ENCODE results near the gene TSPO.

TSPO gene

DNA sequence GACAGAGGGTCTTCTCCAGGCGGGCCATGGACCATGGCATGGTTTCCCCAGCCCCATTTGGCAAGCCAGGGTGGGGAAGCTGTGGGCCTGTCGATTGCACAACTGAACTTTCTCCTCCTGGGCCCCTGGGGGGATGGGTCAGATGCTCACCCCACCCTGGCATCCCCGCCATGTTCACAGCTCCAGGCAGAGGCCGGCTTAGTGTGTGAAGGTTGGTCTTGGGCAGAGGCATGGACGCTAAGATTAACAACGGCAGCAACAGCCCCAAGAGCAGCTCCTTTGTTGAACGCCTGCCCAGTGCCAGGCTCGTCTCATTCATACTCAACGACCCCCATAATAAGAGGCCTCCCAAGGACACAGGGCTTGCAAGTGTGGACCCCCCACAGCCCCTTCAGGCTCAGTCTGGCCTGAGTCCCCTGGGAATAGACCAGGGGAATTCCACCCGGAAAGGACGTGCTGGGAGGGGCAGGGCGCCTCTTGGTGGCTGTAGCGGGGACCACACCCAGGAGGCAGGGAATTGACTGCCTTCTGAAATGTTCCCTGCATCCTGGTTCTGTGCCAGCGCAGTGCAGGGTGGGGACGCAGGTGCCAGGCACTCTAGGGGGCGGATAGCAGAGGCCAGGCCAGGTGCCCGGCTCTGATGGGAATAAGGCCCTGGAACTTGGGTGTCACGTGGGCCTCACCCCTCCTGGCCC lies 8.3 kb downstream of the TSPO start:
- DNase-seq (ENCODE audit: low read depth in 2 of 2), result no peak

DNA sequence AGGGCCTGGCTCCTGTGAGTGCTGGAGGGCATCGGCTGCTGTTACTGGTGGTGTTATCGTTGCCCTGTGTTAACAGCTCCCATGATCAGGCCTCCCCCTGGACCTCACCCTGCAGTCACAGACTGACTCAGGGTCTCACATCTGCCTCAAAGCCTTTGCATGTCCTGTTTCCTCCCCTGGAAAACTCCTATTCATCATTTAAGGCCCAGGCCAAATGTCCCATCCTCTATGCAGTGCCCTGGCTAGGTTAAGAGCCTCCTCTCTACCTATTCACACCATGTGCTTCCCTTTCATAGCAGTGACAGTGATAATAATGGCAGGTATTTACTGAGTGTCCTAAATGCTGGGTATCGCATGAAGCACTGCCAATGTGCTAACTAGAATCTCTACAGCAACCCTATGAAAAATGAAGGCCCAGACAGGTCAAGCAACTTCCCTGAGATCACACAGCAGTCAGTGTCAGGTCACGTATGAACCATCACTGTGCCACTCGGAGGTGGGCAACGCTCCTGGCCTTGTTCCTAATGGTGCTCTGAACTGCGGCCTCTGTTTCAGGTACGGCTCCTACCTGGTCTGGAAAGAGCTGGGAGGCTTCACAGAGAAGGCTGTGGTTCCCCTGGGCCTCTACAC lies 9.3 kb downstream of the TSPO start:
- no peak for DNase-seq (ENCODE audit: low read depth in 2 of 2)

DNA sequence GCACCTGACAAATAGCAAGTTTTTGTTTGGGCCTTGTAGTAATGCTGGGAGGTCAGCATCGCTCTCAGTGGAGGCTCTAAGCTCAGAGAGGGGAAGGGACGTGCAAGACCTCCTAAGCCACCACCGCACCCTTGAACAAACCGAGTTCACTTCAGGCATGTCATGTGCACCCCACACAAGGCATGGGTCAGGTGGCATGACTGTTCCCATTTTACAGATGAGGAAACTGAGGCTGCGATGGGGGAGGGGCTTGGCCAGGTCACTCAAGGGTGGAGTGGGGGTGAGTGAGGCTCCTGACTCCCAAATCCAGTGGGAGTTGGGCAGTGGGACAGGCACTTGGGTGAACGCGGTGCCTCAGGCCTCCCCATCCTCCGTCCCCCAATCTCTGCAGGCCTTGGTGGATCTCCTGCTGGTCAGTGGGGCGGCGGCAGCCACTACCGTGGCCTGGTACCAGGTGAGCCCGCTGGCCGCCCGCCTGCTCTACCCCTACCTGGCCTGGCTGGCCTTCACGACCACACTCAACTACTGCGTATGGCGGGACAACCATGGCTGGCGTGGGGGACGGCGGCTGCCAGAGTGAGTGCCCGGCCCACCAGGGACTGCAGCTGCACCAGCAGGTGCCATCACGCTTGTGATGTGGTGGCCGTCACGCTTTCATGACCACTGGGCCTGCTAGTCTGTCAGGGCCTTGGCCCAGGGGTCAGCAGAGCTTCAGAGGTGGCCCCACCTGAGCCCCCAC lies 11.2 kb downstream of the TSPO start:
- no peak for DNase-seq (ENCODE audit: low read depth in 2 of 2)

DNA sequence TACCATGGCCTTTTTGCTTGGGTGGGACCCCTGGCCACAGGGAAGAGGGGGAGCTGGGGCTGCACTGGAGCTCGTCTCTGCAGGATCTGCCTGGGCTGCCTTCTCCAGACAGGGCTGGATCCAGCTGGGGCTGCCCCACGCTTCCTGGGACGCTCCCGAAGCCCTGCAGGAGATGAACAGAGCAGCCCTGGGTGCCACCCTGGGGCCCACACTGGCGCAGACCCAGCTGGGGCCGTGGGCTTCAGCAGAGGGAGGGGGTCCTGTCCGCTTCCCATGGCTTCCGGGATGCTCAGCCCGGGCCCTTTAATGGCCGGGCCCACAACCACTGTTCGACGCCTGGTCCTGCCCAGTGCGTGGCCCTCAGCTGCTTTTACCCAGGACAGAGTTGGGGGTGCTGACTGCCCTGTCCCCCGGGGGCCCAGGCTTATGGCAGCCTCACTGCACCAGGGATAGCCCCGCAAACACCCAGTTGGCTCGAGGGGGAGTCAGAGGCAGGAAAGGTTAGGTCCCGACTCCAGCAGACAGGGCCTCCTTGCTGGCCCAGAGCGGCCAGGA lies 12.0 kb downstream of the TSPO start:
- no peak for DNase-seq (ENCODE audit: low read depth in 2 of 2)

DNA sequence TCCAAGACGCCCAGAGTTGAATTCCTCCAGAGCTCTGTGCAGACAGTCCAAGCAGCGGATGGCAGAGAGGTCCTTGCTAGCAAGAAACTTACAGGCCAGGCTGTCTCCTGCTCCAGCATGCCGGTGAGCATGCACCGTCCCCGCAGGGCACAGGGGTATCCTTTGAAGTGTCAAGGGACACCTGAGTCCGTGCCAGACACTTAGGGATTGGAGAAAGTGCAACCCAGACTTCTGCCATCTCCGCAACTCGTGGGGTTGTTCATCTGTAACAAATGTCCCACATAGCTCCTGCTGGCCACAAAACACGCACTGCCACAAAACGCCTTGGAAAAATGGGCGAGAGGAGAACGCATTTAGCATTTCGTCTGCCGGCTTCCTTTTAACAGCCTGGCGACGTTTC lies 13.3 kb downstream of the TSPO start:
- no peak for DNase-seq (ENCODE audit: low read depth in 2 of 2)

DNA sequence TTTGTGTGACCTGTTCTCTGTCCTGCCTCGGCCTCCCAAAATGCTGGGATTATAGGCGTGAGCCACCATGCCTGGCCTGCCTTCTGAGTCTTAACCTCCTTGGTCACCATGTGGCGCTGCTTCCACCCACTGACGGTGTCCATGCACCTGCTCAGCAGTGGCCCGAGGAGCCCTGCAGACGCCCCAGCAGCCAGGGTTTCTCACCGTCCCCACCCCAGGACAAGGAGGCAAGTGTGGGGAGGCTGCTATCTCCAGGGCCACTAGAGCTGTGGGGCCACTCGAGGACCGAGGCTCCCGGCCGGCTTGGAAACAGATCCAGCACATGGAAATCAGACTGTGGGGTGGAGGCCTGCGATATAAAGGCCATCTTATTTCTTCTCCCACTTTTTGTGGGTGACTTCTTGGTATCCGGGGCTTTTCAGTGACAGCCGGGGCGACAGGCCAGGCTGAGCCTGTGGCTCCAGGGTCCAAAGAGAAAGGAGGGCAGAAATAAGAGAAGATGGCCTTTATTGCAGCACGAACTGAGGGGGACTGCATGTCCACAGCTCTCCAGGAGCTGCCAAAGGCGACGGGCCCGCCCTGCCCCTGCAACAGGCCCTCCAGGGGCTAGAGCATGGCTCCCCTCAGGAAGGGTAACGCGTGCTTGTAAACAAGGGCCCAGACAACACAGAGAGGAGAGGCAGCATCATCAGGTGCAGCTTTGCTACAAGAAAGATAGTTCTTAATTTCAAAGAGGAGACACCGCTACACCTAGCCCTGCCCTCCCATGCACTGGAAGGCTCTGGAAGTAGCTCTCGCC lies 15.0 kb downstream of the TSPO start:
- no peak for DNase-seq (ENCODE audit: low read depth in 2 of 2)

DNA sequence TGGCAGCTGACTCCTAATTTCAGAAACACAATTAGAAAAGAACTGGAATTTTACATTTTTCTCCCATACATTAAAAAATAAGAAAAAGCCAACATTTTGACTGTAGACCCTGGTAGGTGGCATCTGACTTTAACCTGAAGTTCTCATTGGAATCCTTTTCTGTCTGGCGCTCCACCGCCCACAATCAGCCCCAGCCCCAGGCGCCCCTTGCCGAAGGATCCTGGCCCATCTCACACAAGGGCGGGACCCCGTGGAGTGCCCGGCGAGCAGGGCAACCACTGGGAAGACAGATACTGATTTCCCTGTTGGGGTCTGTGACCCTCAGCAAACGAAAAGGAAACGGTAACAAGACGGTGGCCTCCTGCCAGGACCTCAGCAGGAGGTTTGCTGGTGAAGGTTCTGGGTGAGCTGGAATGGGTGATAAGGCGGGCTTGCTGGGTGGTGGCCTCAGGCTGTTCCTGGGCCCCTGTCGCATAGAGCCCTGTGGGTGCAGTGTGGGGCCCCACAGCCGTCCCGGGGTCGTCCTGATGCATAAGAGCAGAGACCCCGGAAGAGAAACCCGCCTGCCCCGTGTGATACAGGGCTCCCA lies 15.7 kb downstream of the TSPO start:
- no peak for DNase-seq (ENCODE audit: low read depth in 2 of 2)

DNA sequence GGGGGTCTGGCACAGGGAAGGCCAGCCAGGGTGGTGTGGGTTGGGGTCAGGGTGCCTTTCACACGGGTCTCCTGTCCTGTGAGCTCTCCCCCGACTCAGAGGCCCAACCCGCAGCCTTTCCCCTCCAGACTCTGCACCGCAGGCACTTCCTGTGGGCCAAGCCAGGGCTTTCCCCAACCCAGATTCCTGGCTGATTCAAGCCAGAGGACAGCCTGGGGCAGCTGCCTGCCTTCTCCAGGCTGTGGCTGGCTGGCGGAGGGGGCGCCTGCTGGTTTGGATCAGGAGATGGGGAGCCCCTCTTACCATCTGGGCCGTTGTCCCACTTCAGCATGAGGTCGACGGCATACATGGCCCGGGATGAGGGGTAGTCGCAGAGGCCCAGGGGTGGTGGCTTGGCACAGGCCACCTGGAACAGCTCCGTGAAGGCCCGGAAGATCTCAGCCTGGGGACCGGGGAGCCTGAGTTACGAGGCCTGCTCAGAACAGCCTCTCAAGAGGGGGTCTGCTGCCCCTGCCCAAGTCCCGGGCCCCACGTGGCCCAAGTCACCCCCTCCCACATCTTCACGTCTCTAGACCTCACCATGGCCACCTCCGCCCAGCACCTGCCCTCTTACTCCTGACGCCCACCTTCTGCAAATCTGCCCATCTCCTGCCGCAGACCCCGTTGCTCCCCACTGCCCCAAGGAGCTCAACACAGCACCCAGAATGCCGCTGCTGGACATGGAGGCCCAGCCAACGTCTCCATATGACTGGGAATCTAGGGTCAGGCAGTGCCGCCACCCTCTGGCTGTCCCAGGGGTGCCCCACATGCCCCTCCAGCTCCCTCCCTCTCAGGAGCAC lies 17.3 kb downstream of the TSPO start:
- DNase-seq (ENCODE audit: low read depth in 2 of 2), result no peak

DNA sequence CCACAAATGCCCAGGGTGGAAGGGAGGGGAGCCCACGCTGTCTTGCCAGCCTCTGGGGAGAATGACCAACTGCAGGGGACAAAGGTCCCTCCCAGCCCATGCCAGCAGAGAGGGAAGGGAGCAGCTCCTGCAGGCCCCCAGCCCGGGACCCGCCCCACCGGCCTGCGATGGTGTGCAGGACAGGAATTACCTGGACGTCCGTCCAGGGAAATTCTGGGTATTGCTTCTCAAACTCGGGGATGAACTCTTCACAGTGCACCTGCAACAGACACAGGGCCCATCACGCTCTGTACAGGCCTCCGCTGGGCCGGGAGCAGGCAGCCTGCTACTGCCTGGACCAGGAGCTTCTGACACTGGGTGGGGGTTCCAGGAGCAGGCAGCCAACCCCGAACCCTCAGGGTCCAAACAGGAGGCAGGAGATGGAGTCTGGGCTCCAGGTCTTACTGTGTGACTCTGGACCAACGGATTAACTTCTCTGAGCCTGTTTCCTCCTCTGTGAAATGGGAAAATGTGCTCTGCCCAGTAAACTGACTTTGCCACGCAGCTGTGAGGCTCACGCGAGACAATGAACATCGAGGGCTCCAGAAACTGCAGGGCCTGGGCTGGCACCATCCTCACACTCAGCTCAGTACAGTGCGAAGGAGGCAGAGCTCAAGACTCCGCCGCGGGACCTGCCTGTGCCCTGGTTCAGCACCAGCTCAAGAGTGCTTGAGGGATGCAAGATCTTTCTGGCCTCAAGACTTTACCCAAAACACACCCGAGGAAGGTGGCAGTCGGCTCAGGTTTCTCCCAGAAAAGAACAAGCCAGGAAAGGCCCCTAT lies 18.2 kb downstream of the TSPO start:
- DNase-seq (ENCODE audit: low read depth in 2 of 2), result no peak

DNA sequence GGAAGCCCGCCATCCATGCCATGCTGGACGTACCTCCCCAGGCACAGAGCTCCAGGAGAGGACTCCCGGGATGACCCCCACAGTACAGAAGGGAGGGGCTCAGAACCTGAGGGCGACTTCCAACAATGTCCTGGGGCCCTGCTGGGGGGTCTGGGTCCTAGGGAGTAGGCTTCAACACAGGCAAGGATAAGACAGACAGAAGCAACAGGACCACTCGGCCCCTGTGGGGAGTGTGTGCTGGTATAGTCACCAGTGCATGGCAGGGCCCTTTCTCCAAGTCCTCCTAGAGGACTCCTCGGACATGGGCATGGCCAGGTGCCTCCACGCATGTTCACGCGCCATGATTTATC lies 18.7 kb downstream of the TSPO start:
- DNase-seq (ENCODE audit: low read depth in 2 of 2), result no peak

DNA sequence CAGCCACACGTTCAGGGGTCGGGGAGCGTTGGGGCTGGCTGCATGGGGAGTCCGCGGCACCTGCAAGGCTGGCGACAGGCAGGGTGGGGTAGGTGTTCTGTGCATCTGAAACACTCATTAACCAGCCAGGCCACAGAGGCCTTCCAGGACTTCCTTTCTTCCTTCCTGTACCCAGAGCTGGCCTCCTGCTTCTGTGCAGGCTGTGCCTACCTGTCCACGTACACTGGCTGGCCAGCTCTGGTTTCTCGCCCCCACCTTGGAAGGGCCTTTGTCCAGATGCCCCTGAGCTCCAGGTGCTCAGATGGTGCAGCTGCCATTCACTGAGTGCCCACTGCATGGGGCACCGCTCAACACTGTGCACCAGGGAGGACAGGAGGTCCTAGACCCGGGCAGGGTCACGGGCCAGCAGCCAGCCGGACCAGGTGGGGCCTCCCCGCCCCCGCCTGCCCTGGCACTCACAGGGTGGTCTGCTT lies 19.7 kb downstream of the TSPO start:
- no peak for DNase-seq (ENCODE audit: low read depth in 2 of 2)

DNA sequence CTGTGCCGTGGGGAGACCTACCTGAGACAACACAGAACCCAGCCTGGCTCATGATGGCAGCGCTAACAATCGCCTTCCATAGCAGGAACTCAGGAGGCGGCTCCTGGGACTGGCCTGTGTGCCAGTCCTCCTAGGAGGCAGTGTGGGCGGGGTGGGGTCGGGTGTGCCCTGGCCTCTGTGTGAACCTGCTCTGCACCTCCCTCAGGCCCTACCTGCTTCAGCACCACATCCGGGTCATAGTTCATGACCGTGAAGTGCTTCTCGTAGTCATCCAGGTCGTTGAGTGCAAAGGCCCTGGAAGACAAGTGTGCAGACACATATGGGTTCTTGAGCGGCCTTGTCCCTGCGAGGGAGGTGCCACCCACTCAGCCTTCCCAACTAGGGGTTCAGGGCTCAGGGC lies 20.2 kb downstream of the TSPO start:
- no peak for DNase-seq (ENCODE audit: low read depth in 2 of 2)

DNA sequence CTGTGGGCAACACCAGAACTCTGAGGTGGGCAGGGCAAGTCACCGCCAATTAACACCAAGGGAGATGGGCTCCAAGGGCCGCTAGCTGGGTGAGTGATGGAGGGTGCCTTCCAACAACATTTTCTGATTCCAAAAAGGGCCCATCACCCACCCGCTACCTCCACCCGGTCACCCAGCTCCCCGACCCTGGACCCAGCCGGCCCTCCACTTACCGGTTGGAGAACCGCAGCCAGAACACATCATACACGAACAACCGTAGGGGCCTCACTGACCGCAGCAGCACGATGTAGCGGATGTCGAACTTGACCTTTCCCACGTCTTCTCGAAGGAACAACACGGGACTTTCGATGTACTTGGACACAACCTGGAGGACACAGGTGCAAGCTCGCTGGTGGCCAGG lies 20.8 kb downstream of the TSPO start:
- DNase-seq (ENCODE audit: low read depth in 2 of 2), result no peak

DNA sequence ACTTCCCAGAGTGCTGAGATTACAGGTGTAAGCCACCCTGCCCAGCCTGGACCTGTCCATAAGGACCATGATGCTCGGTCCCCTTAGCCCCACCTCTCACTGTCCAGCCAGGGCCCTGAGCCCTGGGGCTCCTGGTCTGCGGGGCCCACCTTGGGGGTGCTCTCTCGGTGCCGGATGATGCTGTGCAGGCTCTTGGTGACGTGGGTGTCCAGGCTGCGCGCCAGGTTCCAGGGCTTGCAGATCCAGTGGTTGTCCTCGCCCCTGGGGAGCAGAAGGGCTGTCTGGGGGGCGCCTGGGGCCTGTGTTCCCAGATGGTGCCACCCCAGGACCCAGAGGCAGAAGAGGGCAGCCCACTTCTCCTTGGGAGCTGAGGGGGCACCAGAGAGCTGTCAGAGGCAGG lies 22.2 kb downstream of the TSPO start:
- DNase-seq (ENCODE audit: low read depth in 2 of 2), result no peak

DNA sequence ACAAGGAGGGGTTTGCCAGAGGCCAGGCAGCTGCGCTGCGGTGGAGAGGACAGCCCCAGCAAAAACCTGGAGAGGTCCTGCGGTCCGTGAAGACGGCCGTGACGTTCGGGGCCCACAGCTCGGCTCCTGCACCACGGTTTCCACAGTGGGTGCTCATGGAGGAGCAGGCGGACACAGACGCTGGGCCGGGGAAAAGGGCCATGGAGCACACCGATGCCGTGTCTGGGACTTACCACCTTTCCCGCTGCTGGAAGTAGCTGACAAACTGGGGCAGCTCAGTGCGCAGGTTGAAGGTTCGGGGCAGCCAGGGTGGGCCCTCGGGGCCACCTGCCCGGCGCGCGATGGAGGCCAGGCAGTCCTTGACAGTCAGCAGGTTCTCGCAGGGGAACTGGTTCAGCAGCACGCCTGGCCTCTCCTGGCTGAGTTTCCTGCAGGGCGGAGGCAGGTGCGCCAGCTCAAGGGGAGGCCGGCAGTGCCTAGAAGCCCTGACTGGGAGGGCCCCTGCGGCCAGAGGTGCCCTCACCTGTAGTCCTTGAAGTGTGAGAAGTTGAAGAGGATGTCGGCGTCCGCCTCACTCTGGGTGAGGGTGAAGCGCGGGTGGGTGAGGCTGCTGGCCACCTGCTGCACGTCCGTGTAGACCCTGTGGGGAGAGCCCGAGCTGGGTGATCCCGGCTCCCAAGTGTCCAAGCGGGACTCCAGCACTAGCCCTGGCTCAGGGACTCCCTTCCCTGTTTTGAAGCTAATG lies 22.8 kb downstream of the TSPO start:
- DNase-seq (ENCODE audit: low read depth in 2 of 2), result no peak

DNA sequence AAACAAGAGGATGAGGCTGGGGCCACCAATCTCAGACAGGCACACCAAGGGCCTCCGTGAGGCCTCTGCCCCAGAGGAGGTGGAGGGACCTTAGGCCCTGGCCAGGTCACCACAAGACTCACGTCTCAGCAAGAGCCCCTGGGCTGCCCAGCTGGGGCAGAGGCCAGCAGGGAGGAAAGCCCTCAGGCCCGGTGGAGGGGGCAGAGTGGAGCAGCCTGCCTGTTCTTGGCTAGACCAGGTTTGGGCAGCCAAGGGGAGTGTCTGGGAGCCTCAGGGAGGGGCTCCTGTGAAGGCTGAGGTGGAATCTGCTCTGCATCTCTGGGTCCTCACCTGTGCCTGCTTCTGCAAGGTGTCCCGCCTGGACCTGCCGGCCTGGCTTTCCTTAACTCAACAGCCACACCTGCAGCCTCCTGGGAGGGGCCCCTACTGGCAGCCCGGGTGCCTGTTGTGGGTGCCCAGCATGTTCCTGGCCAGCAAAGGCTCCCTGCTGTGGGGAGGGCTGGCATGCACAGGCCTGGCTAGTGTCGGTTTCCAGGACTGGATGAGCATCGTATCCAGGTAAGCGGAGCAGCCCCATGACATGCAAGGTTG lies 23.7 kb downstream of the TSPO start:
- DNase-seq (ENCODE audit: low read depth in 2 of 2), result no peak

DNA sequence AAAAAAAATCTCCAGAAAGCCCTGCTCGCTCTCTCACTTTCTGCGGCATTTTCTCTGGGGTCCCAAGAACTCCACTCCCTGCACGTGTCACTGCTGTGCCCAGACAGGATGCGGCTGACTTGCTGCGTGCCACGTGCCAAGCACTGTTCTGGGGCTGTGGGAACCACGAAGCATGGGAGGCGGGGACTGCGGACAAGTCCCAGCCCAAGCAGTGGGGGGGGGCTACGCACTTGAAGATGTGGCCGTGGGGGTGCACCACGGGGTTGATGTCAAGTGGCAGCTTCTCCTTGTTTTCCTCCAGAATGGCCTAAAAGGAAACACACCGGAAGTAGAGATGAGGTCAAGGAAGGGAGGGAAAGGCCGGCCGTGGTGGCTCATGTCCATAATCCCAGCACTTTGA lies 24.7 kb downstream of the TSPO start:
- no peak for DNase-seq (ENCODE audit: low read depth in 2 of 2)

DNA sequence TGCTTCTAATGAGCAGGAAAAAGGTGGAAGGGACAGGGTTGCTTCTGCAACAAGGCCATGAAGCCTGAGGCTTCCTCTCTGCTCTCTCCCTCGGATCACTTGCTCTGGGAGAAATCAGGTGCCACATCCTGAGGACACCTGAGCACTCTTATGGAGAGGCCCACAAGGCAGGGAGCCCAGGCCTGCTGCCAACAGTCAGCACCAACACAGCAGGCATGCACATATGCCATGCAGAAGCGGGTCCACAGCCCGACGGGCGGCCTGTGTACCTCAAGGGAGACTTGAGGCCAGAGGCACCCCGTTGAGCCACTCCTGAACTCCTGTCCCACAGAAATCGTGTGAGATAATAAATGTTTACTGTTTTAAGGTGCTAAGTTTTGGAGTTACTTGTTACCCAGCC lies 26.1 kb downstream of the TSPO start:
- DNase-seq (ENCODE audit: low read depth in 2 of 2), result no peak

Measured in fibroblast of skin of left quadriceps (primary cell).